GM18861 (cell line): ENCODE results near the gene LRRK2.
"Not testable (repeated sequence)": the region's sequence is repeated elsewhere in the genome, so short reads cannot be mapped to it uniquely, and the experiment has no call there.

ENCODE experiments used
- ATAC-seq: cut with Tn5 transposase; IDR thresholded peaks from one replicate; pipeline ENCODE4 v1.9.1; 2021; ENCODE audit not compliant: unreplicated experiment

The LRRK2 gene

DNA sequence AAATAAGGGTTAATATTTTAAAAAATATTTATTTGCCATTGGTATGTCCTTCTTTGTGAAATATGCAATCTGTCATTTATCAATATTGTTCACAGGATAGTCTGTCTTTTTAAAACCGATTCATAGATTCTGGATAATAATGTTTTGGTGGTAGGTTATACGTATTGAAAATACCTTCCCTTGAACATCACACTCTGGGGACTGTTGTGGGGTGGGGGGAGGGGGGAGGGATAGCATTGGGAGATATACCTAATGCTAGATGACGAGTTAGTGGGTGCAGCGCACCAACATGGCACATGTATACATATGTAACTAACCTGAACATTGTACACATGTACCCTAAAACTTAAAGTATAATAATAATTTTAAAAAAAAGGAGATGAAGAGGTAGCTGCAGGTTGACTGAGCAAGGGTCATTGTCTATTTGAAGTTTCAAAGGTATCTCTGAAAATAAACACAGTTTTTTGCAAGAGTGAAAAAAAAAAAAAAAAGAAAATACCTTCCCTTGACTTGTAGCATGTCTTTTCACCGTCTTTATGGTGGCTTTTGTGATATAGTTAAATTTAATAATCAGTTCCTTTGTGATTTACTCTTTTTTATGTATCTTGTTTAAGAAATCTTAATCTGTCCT lies 19.8 kb downstream of the LRRK2 start:
- ATAC-seq, result not testable (repeated sequence)

- ATAC-seq, result no peak
Measured at GRCh38 chr12:40248034-40248433, 23.2 kb downstream of the LRRK2 start.

- peak; percentile 78 for ATAC-seq
Measured at GRCh38 chr12:40248585-40249297, 23.9 kb downstream of the LRRK2 start.

- ATAC-seq, result not testable (repeated sequence)
Measured at GRCh38 chr12:40250652-40251051, 25.9 kb downstream of the LRRK2 start.

DNA sequence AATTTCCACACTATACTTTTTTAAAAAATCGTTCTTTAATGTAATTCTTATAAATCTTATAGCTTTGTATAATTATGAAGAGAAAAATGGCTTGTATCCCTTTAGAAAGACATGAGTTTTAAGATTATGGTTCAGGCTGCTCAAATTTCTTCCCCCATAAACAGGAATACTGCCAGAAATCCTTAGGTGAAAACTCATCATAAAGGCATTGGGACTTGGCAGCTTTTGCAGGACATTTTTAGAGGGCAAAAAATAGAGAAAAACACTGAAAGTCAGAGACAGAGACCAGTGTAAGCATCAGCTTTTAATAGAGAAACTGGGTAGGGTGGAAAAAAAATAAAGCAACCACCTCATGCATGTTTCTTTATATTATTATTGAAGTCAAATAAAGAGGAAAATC lies 29.1 kb downstream of the LRRK2 start:
- no peak for ATAC-seq

- ATAC-seq, result no peak
Measured at GRCh38 chr12:40254455-40255085, 29.8 kb downstream of the LRRK2 start.

DNA sequence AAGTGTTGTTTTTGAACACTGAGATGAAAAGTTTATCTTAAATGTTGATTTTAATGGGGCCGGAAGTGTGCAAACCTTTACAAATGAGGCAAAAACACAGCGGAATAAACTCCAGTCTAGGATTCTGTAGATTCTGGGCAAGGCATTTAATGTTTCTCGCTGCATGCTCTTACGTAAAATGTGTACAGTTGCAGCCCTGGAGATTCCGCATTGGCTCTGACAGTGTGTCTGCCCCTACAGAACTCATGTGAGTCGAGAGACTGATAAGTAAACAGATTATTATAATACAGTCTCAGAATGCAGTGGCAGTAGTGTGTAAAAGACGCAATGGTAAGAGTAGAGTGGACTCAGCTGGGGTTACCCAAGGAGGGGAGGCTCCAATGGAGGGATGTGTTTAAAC lies 33.6 kb downstream of the LRRK2 start:
- no peak for ATAC-seq

DNA sequence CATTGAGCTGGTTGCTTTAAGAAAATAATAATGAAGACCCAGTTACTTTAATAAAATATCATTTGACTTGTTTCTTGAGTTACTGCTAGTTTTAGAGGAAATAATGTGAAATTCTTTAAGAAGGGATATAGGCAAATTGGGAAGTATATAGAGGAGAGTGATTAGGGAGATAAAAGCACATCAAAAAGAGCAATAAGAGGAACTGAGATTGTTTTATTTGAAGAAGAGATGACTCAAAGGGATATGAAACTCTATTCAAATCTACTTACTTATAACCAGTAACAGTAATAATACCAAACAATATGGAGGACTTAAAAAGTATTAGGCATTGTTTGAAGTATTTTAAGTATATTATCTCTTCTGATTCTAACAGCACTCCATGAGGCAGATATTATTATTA lies 37.1 kb downstream of the LRRK2 start:
- peak; percentile 85 for ATAC-seq

GRCh38 chr12:40262657-40263056 lies 37.9 kb downstream of the LRRK2 start:
- ATAC-seq, result peak; percentile 71

- ATAC-seq, result no peak
Measured at GRCh38 chr12:40263616-40264409, 39.0 kb downstream of the LRRK2 start.

- no peak for ATAC-seq
Measured at GRCh38 chr12:40271981-40272664, 47.3 kb downstream of the LRRK2 start.

GRCh38 chr12:40281791-40282364 lies 57.1 kb downstream of the LRRK2 start:
- ATAC-seq, result no peak

GRCh38 chr12:40286583-40286982 lies 61.8 kb downstream of the LRRK2 start:
- ATAC-seq, result no peak

DNA sequence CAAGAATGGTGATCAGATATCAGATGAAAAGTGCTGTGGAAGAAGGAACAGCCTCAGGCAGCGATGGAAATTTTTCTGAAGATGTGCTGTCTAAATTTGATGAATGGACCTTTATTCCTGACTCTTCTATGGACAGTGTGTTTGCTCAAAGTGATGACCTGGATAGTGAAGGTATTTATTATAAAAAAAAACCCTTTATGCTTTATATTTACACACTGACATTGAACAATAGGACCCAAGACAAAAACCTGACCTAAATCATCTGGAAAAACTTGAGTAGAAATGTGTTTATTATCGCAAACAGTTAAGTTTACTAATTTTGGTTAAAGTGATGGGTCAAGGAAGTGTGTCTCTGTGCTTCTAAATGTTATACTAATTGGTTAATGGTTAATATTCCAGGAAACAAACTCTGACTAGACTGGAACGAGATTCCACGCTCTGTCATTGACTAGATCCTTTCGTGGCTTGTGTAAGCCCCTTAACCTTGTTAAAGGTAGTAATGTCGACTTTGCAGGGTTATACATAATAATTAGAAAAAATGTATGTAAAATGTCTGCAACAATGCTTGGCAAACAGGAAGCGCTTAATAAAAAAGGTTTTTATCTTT lies 62.7 kb downstream of the LRRK2 start:
- ATAC-seq, result no peak

DNA sequence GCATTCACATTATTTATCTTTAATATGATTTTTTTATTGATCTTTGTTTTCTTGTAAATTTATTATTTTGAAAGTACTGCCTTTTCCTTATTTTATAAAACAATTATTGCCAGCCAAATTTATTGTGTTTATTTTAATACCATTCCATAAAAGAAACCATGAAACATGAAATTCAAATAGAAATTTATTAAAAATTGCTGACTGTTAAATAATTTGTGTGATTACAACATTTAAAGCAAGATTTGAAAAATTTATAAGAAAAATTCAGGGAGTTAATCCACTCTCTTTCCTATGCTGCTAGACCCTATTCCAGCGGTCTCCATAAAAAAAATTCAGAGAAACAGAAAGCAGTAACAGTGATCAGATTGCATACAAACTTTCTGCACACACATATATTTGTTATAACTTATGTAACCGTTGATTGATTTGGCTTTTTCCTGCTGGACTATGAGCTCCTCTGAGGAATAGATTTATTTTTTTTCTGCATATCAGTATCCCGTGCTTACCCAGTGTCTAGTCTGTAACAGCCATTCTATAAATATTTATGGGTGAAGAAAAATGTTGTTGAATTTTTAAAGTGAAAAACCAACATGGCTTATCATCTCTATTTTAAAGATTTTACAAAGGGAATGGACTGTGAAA lies 68.1 kb downstream of the LRRK2 start:
- no peak for ATAC-seq

GRCh38 chr12:40298341-40298740 lies 73.5 kb downstream of the LRRK2 start:
- ATAC-seq, result no peak

- ATAC-seq, result no peak
Measured at GRCh38 chr12:40300490-40300889, 75.7 kb downstream of the LRRK2 start.

GRCh38 chr12:40309001-40309400 lies 84.2 kb downstream of the LRRK2 start:
- no peak for ATAC-seq

DNA sequence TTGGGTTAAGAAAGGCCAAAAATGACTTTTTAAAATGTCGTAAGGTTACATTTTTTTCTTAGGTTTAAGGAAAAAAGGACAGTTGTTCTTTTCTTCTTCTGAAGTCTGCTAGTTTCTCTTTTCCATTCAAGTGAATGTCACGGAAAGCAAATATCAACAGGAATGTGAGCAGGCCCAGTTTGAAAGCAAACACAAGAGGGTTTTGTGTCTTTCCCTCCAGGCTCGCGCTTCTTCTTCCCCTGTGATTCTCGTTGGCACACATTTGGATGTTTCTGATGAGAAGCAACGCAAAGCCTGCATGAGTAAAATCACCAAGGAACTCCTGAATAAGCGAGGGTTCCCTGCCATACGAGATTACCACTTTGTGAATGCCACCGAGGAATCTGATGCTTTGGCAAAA lies 85.4 kb downstream of the LRRK2 start:
- ATAC-seq, result no peak

GRCh38 chr12:40312196-40312595 lies 87.4 kb downstream of the LRRK2 start:
- ATAC-seq, result no peak
